NOMO-1 treated with DMSO at 0.1 percent for 48 hours (cell line): Measurements from ENCODE around the gene SYF2.
"Not testable (repeated sequence)": the region's sequence is repeated elsewhere in the genome, so short reads cannot be mapped to it uniquely, and the experiment has no call there.

Experiments
- DNase-seq: peaks from one replicate; lab custom pipeline; 2025; ENCODE audit not compliant: unreplicated experiment; lab: John Stamatoyannopoulos, UW

The SYF2 gene

DNA sequence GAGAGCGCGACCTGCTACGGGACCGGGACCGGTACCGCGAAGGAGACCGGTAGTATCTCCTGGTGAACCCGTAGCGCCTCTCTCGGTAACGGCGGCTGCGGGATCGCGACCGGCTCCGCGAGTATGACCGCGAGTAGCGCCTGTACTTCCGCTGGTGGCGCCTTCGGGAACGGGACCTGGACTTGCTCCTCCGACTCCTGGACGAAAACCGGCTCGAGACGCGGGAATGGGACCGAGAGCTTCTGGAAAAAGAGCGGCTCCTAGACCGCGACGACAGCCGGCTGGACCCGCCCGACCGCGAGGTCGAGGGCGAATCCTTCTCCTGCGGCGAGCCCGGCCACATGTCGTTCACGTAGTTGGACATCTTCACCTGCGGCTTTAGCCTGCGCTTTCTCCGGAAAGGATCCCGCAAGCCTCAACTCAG, 14.3 kb upstream of the SYF2 start:
- no peak for DNase-seq

GRCh38 chr1:25245809-25246599, 13.7 kb upstream of the SYF2 start:
- DNase-seq, result no peak

- no peak for DNase-seq
Observed at GRCh38 chr1:25245393-25245792, 13.1 kb upstream of the SYF2 start.

GRCh38 chr1:25243907-25244306, 11.6 kb upstream of the SYF2 start:
- no peak for DNase-seq

- DNase-seq, result peak; percentile 93
Observed at GRCh38 chr1:25239681-25240541, 7.6 kb upstream of the SYF2 start.

- DNase-seq, result no peak
Observed at GRCh38 chr1:25238046-25238445, 5.7 kb upstream of the SYF2 start.

DNA sequence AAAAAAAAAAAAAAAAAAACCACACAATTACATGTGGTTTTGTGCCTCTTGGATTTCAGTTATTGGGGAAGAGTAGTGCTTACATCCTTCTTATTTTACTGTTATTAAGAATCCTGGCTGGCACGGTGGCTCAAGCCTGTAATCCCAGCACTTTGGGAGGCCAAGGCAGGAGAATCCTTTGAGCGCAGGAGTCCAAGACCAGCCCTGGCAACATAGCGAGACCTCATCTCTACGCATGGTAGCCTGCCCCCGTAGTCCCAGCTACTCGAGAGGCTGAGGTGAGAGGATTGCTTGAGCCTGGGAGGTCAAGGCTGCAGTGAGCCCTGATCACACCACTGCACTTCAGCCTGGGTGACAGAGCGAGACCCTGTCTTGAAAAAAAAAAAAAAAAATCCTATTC, 4.0 kb upstream of the SYF2 start:
- not testable (repeated sequence) for DNase-seq

DNA sequence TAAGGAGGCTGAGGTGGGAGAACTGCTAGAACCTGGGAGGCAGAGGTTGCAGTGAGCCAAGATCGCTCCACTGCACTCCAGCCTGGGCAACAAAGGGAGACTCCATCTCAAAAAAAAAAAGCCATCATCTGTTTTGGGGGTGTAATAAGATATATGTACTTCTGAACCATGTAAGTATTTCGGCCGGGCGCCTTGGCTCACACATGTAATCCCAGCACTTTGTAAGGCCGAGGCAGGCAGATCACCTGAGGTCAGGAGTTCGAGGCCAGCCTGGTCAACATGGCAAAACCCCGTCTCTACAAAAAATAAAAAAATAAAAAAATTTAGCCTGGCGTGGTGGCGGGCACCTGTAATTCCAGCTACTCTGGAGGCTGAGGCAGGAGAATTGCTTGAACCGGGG, 3.1 kb upstream of the SYF2 start:
- not testable (repeated sequence) for DNase-seq

GRCh38 chr1:25232866-25233784, 823 bp upstream of the SYF2 start:
- DNase-seq, result peak; percentile 91

DNA sequence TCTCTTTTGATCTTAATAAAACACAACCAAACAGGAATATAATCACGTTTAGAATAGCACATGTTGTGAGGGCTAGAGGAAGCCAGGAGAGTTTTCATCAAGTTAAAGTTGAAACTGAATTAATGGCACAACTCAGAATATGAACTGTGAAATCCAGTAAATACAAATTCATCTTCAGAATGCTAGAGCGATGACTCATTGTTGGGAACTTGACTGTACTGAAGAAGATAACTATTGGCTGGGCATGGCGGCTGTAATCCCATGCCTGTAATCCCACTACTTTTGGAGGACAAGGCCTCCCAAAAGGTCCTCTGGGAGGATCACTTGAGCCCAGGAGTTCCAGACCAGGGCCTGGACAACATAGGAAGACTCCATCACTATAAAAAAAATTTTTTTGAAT, 8.8 kb downstream of the SYF2 start:
- no peak for DNase-seq

DNA sequence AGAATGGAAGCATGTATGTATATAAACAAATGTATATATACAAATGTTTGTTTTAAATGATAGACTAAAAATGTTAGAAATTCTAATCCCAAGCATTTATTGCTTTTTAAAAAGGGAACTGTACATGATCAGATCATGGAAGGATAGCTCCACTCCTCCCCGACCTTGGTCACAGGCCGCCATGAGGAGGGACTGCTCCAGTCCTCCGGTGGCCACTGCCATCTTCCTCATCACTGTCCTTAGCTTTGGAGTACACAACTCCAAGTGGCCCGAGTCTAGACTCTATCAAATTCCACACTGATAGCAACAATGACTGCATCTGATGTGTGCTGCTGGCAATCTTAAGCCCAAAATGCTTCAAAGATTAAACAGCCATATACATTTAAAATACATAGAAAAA, 9.7 kb downstream of the SYF2 start:
- DNase-seq, result no peak

DNA sequence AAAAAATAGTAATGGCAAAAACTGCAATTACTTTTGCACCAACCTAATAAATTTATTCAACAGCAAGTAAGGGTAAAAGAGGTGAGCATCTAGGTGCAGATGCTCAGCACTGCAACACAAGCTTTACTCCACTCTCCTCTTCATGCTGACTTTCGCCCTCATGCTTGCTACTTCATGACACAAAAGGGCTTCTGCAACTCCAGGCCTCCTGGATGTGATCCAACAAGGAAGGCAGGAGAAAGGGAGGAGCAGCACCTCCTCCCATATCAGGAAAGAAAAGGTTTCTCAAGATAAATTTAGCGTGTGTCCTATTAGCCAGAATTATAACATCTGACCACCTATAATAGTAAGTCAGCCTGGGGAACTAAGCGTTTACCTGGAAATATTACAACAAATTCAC, 11.6 kb downstream of the SYF2 start:
- no peak for DNase-seq

- no peak for DNase-seq
Observed at GRCh38 chr1:25219661-25220251, 12.5 kb downstream of the SYF2 start.

DNA sequence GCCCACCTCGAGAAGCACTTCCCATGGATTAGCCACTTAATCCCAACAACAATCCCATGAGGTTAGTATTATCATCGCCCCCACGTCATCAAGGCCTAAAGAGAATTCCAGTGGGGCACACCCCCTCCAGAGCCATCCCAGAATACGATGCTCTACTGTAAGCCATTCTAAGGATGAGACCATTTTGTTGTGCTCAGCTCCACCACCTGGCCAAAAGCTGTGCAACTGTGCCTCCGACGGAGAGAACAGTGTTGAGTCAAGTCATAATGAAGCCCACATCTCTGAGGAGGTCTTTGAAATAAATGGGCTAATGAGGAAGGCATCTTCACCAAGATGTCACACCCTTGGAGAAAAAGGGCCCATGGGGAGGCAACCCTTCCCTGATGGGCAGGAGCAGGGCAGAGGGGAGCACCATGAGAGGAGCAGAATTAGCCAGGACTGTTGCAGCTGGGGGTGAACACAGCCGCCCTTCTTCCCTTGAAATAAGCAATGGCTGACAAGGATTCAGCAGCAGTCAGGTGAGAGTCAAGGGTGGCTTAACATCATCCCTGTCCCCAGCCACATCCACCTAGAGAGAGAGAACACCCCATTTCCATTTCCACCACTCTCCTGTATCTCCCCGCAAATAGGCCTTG, 14.6 kb downstream of the SYF2 start:
- DNase-seq, result no peak

GRCh38 chr1:25217015-25217414, 15.3 kb downstream of the SYF2 start:
- no peak for DNase-seq

DNA sequence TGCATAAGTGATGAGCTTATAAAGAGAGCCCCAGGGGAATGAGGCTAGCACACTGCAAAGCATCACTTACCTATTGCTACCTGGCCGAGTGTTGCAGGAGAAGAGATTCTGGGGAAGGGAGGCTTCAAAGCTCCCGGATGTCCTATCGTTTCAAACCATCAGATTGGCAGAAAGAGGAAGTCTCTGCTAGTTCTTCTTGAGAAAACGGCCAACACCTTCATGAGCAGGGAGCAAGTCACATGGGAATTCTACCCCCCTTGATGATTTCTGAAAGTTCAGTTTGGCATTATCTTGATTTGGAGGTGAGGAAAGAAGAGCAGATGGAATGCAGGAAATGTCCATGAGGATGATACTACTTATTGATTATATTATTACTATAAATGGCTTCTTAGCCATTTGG, 16.2 kb downstream of the SYF2 start:
- peak; percentile 28 for DNase-seq

- DNase-seq, result no peak
Observed at GRCh38 chr1:25212725-25213124, 19.6 kb downstream of the SYF2 start.

GRCh38 chr1:25210728-25211127, 21.6 kb downstream of the SYF2 start:
- DNase-seq, result no peak

DNA sequence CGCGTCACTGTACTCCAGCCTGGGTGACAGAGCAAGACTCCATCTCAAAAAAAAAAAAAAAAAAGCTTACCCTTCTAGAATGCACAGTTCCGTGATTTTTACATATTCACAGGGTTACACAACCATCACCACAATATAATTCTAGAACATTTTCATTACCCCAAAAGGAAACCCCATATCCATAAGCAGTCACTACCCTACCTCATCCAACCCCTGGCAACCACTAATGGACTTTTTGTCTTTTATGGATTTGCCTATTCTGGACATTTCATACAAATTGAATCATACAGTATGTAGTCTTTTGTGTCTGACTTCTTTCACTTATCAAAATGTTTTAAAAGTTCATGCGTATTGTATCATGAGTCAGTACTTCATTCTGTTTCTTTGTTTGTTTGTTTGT, 22.8 kb downstream of the SYF2 start:
- peak; percentile 54 for DNase-seq

DNA sequence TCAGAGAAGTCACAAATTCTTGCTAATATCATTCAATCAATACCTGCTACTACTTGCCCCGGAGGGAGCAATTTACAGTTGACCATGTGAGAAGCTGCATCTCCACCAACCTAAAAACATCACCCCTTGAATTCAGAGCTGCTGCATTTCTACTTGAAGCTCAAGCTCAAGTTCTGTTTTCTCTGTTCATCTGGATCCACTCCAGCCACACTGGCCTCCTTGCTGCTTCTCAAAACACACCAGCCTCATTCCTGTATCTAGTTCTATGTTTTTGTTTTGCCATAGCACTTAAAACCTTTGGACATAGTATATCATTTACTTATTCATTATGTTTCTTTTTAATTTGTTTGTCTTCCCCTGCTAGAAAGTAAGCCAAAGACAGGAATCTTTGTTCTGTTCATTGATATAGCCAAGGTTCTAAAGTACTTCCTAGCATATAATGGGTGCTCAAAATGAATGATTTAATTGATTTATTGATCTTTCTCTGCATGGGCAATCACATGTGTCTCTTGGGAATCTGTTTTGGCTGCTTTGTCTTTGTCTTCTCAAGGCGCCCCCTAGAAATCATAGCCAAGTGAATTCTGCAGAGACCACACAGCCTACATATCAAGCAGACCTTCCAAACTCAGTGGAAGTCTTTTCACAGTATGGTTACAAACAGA, 23.6 kb downstream of the SYF2 start:
- DNase-seq, result no peak
